BE2C (cell line): Measurements from ENCODE around the gene CCDC92. TPM values are rescaled to one million over a fixed set of nuclear protein-coding genes. Genes with fewer than 3 reads are reported as not detected.

Source experiments
- DNase-seq: peaks from one replicate; pipeline ENCODE4 v3.0.0-alpha.2; 2020
- H3K27me3 ChIP-seq: fragments of 250-450 bp; sonication (Bioruptor Pico); 2 replicates; pipeline ENCODE4 v1.5.1; 2020; ENCODE audit warnings: mild to moderate bottlenecking
- H3K36me3 ChIP-seq: fragments of 250-450 bp; sonication (Bioruptor Pico); 2 replicates; pipeline ENCODE4 v1.5.1; 2020; ENCODE audit warnings: mild to moderate bottlenecking
- H3K4me1 ChIP-seq: fragments of 250-450 bp; sonication (Bioruptor Pico); 2 replicates; pipeline ENCODE4 v1.5.1; 2020
- H3K4me3 ChIP-seq: 2 replicates; pipeline ENCODE4 v1.5.1; 2011; ENCODE audit warnings: low read depth, low read length
- H3K9me3 ChIP-seq: fragments of 250-450 bp; sonication (Bioruptor Pico); 2 replicates; pipeline ENCODE4 v1.5.1; 2020
- CTCF ChIP-seq: IDR thresholded peaks from 2 replicates; pipeline ENCODE4 v1.5.1; 2012; ENCODE audit warnings: mild to moderate bottlenecking, low read depth, low read length
- polyA plus RNA-seq: library from polyadenylated mRNA; unstranded; fragments of >200 nt; gene quantifications from one replicate; pipeline ENCODE4 v1.2.1, GENCODE V29; 2012; ENCODE audit warnings: low read depth, missing spikeins; ENCODE audit not compliant: insufficient read length, insufficient read depth

The CCDC92 gene, protein sequence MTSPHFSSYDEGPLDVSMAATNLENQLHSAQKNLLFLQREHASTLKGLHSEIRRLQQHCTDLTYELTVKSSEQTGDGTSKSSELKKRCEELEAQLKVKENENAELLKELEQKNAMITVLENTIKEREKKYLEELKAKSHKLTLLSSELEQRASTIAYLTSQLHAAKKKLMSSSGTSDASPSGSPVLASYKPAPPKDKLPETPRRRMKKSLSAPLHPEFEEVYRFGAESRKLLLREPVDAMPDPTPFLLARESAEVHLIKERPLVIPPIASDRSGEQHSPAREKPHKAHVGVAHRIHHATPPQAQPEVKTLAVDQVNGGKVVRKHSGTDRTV
- 24.4 TPM for polyA plus RNA-seq

DNA sequence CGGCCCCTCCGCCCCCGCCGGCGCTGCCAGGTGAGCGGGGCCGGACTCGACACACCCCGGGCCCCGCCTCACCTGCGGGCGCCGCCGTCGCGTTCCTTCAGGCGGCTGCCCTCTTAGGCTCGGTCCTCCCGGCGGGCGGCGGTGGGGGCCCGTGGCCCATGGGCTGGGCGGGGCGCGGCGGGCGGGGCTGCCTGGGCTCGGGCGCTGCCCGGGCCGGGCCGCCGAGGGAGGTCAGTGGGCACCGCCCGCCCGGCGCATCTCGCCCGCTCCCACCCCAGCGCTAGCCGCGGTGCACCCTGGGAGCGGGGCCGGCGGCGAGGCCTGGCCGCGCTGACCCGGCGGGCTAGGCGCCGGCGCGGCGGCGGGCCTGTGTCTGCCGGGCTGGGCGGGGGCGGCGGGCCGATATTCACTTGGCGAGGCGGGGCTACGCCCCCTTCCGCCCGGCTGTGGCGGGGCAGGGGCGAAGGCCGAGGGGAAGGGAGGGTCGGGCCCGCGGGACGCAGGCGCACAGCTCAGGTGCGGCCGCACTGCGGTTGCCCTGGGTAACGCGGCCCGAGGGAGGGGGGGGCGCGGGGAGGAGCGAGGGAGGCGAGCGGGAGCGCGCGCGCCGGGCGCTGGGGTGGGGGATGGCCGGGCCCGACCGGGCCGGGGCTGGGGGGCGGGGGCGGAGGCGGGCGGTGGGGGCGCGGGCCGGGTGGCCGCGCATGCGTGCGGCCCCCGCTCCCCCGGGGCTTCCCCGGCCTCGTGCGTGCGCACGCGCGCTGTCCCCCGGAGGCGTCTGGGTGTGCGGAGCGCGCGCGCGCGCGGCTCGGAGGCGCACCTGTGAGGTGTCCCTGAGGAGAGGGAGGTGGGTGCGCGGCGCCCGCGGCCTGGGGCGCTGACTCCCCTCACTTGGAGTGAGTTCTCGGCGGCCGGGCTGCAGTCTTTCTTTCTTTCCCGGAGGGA, at the start of gene CCDC92, which contains the start of gene ZNF664:
CCDC92 (minus strand) TSS at position 375 of the 945 bp plus-strand sequence. CDS start 28,526 bp downstream, outside the sequence.
ZNF664 (plus strand) TSS at position 759 of the 945 bp plus-strand sequence. CDS start 38,930 bp downstream, outside the sequence.
- Histone ChIP-seq H3K27me3 (no peaks in the 10 kb centered on the region), H3K4me1 (no peaks in the 10 kb centered on the region; the same call in 1 of the 2 replicates), H3K4me3 (peak within 1 kb of the TSS; percentile 93), H3K36me3 (peaks cover 22% of the 10 kb centered on the region), H3K9me3 (no peaks in the 10 kb centered on the region)
- peak; percentile 10; the same call in 1 of the 2 replicates for TF ChIP-seq CTCF
- DNase-seq: peak; percentile 99

DNA sequence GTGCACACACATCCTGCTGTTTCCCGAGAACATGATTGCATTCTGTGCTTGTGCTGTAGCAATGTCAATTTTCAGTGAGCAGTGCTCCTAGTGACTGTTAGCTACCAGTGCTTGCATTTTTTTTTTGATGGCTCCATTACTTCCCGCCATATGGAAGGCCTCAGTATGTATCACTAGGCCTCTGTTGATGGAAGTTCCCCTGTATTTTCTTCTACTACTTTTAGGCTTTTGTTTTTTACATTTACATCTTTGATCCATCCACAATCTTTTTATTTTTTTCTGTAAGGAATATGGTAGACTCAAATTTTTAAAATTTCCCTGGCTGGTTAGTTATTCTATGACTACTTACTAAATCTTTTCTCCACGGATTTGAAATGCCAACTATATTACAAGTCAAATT, 49.5 kb upstream of the CCDC92 start:
- Histone ChIP-seq H3K4me1 (peaks cover 17% of the 10 kb centered on the region), H3K36me3 (no peaks in the 10 kb centered on the region), H3K27me3 (no peaks in the 10 kb centered on the region), H3K4me3 (no peak overlapping the region), H3K9me3 (no peaks in the 10 kb centered on the region)
- DNase-seq: no peak
- no peak for TF ChIP-seq CTCF

DNA sequence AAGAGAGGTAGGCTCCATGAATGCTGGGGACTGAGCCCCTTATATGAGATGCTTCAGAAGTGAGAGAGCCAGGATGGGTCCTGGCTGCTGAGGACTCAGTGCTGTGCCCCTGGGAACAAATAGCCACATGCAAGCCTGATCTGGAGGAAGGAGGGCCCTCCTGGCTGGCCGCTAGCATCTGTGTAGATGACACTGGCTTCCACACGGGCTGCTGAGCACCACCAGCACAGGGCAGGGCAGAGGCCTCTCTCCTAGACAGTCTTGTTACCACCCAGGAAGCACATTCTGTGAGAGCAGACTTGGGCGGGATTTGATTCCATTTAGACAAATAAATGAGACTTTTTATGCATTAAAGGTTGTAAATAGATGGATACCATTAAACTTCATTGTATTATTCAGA, 48.4 kb upstream of the CCDC92 start:
- TF ChIP-seq CTCF: no peak
- no peaks in the 10 kb centered on the region for H3K9me3 ChIP-seq

GRCh38 chr12:124020514-124020949, 47.9 kb upstream of the CCDC92 start:
- no peak overlapping the region for H3K4me3 ChIP-seq
- peaks cover under 1% of the 10 kb centered on the region for H3K36me3 ChIP-seq
- no peak for DNase-seq
- H3K27me3 ChIP-seq: no peaks in the 10 kb centered on the region
- no peaks in the 10 kb centered on the region for H3K9me3 ChIP-seq
- TF ChIP-seq CTCF: no peak
- peaks cover 17% of the 10 kb centered on the region for H3K4me1 ChIP-seq

More for the DNA sequence above, 48.4 kb upstream of the CCDC92 start:
- peaks cover 17% of the 10 kb centered on the region for H3K4me1 ChIP-seq
- H3K27me3 ChIP-seq: no peaks in the 10 kb centered on the region
- no peak overlapping the region for H3K4me3 ChIP-seq
- no peaks in the 10 kb centered on the region for H3K36me3 ChIP-seq
- peak; percentile 44 for DNase-seq

- H3K4me1 ChIP-seq: peaks cover 17% of the 10 kb centered on the region
- no peak for DNase-seq
- no peaks in the 10 kb centered on the region for H3K9me3 ChIP-seq
- TF ChIP-seq CTCF: no peak
- no peak overlapping the region for H3K4me3 ChIP-seq
- peaks cover 9% of the 10 kb centered on the region for H3K36me3 ChIP-seq
- H3K27me3 ChIP-seq: no peaks in the 10 kb centered on the region
These were observed 46.5 kb upstream of the CCDC92 start for GRCh38 chr12:124019115-124019514.
